ENCODE results near the gene SERINC2. TPM values are rescaled to one million over a fixed set of nuclear protein-coding genes. Genes with fewer than 3 reads are reported as not detected.
A peak's percentile ranks its signal among the peaks of the same experiment; 100 is the strongest.
"Not testable (repeated sequence)": the region's sequence is repeated elsewhere in the genome, so short reads cannot be mapped to it uniquely, and the experiment has no call there.

The SERINC2 gene
- total RNA-seq, 8 experiments from 2014 or later: 1.4 to 18.8 (median 10.0) TPM

GRCh38 chr1:31473508-31473907 lies 60.5 kb downstream of the SERINC2 start:
- in situ Hi-C loops (cut with MboI; ENCODE audit: low pct_unique_long_range_greater_than_20kb in 2 of 9, low sequenced_read_pairs in 9 of 9, unreplicated experiment in 9 of 9); H3K4me1 ChIP-seq (replicated peaks in 1 of 2); H3K27ac ChIP-seq; H3K4me3 ChIP-seq: not testable (repeated sequence)
- peak in 3 of 8 experiments; percentile 59 to 79 (median 77) for ATAC-seq (replicated peaks in 6 of 8)

GRCh38 chr1:31474567-31474966 lies 61.6 kb downstream of the SERINC2 start:
- in situ Hi-C loops (cut with MboI; ENCODE audit: low pct_unique_long_range_greater_than_20kb in 2 of 9, low sequenced_read_pairs in 9 of 9, unreplicated experiment in 9 of 9); H3K4me3 ChIP-seq; ATAC-seq (replicated peaks in 6 of 8); H3K4me1 ChIP-seq (replicated peaks in 1 of 2); H3K27ac ChIP-seq: not testable (repeated sequence)
- WGBS, 10 experiments: 45 to 90% (median 73%) methylated on average over 1 to 7 of the region's 7 CpGs; no CpG with 5 or more reads in 2 of the 10 experiments

GRCh38 chr1:31476891-31477846 lies 64.2 kb downstream of the SERINC2 start:
- in situ Hi-C loops (cut with MboI; ENCODE audit: low pct_unique_long_range_greater_than_20kb in 2 of 9, low sequenced_read_pairs in 9 of 9, unreplicated experiment in 9 of 9): no loop called here
- Histone ChIP-seq H3K4me3 (no peak overlapping the region), H3K4me1 (replicated peaks in 1 of 2) (peaks cover 9% of the 10 kb centered on the region in 2 donors), H3K27ac (no peak overlapping the region)
- WGBS, 10 experiments: 48 to 100% (median 85%) methylated on average over 1 to 7 of the region's 10 CpGs; no CpG with 5 or more reads in 2 of the 10 experiments
- ATAC-seq (replicated peaks in 6 of 8): peak in 5 of 8 experiments; percentile 60 to 78 (median 74)

GRCh38 chr1:31478167-31478566 lies 65.2 kb downstream of the SERINC2 start:
- peaks cover 19% of the 10 kb centered on the region in 2 donors for H3K4me1 ChIP-seq (replicated peaks in 1 of 2)
- ATAC-seq (replicated peaks in 6 of 8): no peak
- H3K4me3 ChIP-seq: no peak overlapping the region
- in situ Hi-C loops (cut with MboI; ENCODE audit: low pct_unique_long_range_greater_than_20kb in 2 of 9, low sequenced_read_pairs in 9 of 9, unreplicated experiment in 9 of 9): no loop called here
- whole genome bisulfite sequencing, 10 experiments: 50 to 100% (median 84%) methylated on average over 1 to 2 of the region's 2 CpGs
- no peak overlapping the region for H3K27ac ChIP-seq

GRCh38 chr1:31479811-31480210 lies 66.8 kb downstream of the SERINC2 start:
- in situ Hi-C loops (cut with MboI; ENCODE audit: low pct_unique_long_range_greater_than_20kb in 2 of 9, low sequenced_read_pairs in 9 of 9, unreplicated experiment in 9 of 9): no loop called here

GRCh38 chr1:31480426-31480825 lies 67.4 kb downstream of the SERINC2 start:
- WGBS, 10 experiments: 40 to 100% (median 86%) methylated on average over 1 to 4 of the region's 4 CpGs; no CpG with 5 or more reads in 1 of the 10 experiments
- H3K4me1 ChIP-seq (replicated peaks in 1 of 2): peaks cover 38 to 42% of the 10 kb centered on the region in 2 donors
- in situ Hi-C loops (cut with MboI; ENCODE audit: low pct_unique_long_range_greater_than_20kb in 2 of 9, low sequenced_read_pairs in 9 of 9, unreplicated experiment in 9 of 9); H3K4me3 ChIP-seq; ATAC-seq (replicated peaks in 6 of 8); H3K27ac ChIP-seq: not testable (repeated sequence)

More at GRCh38 chr1:31479811-31480210, 66.8 kb downstream of the SERINC2 start:
- peaks cover 33 to 35% of the 10 kb centered on the region in 2 donors for H3K4me1 ChIP-seq (replicated peaks in 1 of 2)
- no peak overlapping the region for H3K27ac ChIP-seq
- WGBS, 10 experiments: 55 to 100% (median 83%) methylated on average over 1 to 2 of the region's 2 CpGs; no CpG with 5 or more reads in 1 of the 10 experiments
- no peak for ATAC-seq (replicated peaks in 6 of 8)
- H3K4me3 ChIP-seq: no peak overlapping the region

GRCh38 chr1:31482482-31483011 lies 69.5 kb downstream of the SERINC2 start:
- no peak overlapping the region for H3K4me3 ChIP-seq
- peaks cover 32 to 38% of the 10 kb centered on the region in 2 donors for H3K4me1 ChIP-seq (replicated peaks in 1 of 2)
- peak overlapping the region; percentile 75 to 82 for H3K27ac ChIP-seq
- in situ Hi-C loops (cut with MboI; ENCODE audit: low pct_unique_long_range_greater_than_20kb in 2 of 9, low sequenced_read_pairs in 9 of 9, unreplicated experiment in 9 of 9): no loop called here
- ATAC-seq (replicated peaks in 6 of 8): peak in 5 of 8 experiments; percentile 1 to 10 (median 7)
- WGBS, 10 experiments: 40 to 83% (median 78%) methylated on average over 1 to 6 of the region's 6 CpGs; no CpG with 5 or more reads in 2 of the 10 experiments

- peak; percentile 95 to 100 (median 97) for ATAC-seq (replicated peaks in 6 of 8)
- peak overlapping the region; percentile 75 to 82 for H3K27ac ChIP-seq
These were observed 70.3 kb downstream of the SERINC2 start for GRCh38 chr1:31483012-31483946.

More at GRCh38 chr1:31483012-31483946, 70.3 kb downstream of the SERINC2 start:
- Histone ChIP-seq H3K4me1 (replicated peaks in 1 of 2) (peaks cover 29 to 37% of the 10 kb centered on the region in 2 donors), H3K4me3 (no peak overlapping the region)
- in situ Hi-C loops (cut with MboI; ENCODE audit: low pct_unique_long_range_greater_than_20kb in 2 of 9, low sequenced_read_pairs in 9 of 9, unreplicated experiment in 9 of 9): no loop called here
- 0 to 50% (median 23%) methylated on average over 4 to 12 of the region's 13 CpGs; no CpG with 5 or more reads in 1 of the 10 experiments for WGBS, 10 experiments

Other genes starting within 250 kb of the SERINC2 start
- gene NKAIN1, start 173.3 kb upstream of the SERINC2 start, total RNA-seq: 10 to 100 TPM in 5 of 8 experiments, under 1 TPM in 3; 0.46 to 88.7 (median 39.7) TPM
- gene SNRNP40, start 116.4 kb upstream of the SERINC2 start, total RNA-seq: 100 to 1,000 TPM in 1 of 8 experiments, 10 to 100 TPM in 7; 50.5 to 145 (median 80.2) TPM
- gene ZCCHC17, start 116.2 kb upstream of the SERINC2 start, total RNA-seq: 10 to 100 TPM; 31.6 to 81.8 (median 58.6) TPM
- gene FABP3, start 40.1 kb upstream of the SERINC2 start, total RNA-seq: 10 to 100 TPM in 6 of 8 experiments, 1 to 10 TPM in 2; 2.5 to 70.0 (median 22.4) TPM
- gene TINAGL1, start 163.3 kb downstream of the SERINC2 start, total RNA-seq: 100 to 1,000 TPM in 1 of 8 experiments, 1 to 10 TPM in 3, under 1 TPM in 3, not detected in 1; 0.11 to 120 (median 1.7) TPM
- under 1 TPM in 7 of 8 experiments, not detected in 1; 0.11 to 0.91 (median 0.27) TPM for gene HCRTR1, start 204.5 kb downstream of the SERINC2 start, total RNA-seq
- gene PEF1, start 231.7 kb downstream of the SERINC2 start, total RNA-seq: 10 to 100 TPM; 43.2 to 79.6 (median 54.5) TPM

All from motor neuron (in vitro differentiated cells).